NCI-H128 (cell line): Measurements from ENCODE around the gene BOC.

Source experiments
- DNase-seq: peaks from one replicate; lab custom pipeline; 2025; ENCODE audit not compliant: unreplicated experiment; lab: John Stamatoyannopoulos, UW

The BOC gene

GRCh38 chr3:113193288-113193687, 18.1 kb upstream of the BOC start:
- DNase-seq, result no peak

DNA sequence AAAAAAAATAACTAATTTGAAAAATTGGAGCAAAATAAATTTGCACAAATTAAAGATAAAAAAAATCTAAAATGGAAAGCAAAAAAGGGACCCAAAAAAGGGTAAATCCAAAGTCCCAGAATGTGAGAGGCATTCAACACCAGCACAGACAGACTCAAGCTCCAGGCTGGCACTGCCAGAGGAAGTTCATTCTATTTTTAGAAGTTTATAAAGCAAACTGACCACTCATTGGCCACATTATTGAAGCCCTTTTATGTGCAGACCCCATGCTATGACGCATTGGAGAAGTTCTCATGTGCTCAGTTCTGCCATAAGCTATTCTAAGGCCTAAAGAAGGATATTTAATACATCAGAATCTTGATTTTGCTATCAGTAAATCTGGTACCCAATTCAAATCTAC, 17.6 kb upstream of the BOC start:
- no peak for DNase-seq

- no peak for DNase-seq
Observed at GRCh38 chr3:113194823-113195401, 16.4 kb upstream of the BOC start.

GRCh38 chr3:113200351-113200750, 11.0 kb upstream of the BOC start:
- no peak for DNase-seq

DNA sequence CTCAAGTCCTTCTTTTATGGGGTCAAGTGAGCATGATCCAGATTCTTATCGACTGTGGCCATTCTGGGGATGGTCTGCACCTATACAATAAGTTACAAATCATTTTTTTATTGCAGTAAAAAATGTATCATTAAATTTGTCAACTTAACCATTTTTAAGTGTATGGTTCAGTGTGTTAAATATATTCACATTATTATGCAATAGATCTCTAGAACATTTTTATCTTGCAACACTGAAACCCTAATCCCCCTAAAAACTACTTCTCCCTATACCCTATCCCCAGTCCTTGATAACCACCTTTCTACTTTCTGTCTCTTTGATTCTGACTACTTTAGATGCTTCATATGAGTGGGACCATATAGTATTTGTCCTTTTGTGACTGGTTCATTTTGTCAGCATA, 10.4 kb upstream of the BOC start:
- no peak for DNase-seq

GRCh38 chr3:113204371-113204770, 7.0 kb upstream of the BOC start:
- DNase-seq, result no peak

GRCh38 chr3:113205481-113205880, 5.9 kb upstream of the BOC start:
- no peak for DNase-seq

DNA sequence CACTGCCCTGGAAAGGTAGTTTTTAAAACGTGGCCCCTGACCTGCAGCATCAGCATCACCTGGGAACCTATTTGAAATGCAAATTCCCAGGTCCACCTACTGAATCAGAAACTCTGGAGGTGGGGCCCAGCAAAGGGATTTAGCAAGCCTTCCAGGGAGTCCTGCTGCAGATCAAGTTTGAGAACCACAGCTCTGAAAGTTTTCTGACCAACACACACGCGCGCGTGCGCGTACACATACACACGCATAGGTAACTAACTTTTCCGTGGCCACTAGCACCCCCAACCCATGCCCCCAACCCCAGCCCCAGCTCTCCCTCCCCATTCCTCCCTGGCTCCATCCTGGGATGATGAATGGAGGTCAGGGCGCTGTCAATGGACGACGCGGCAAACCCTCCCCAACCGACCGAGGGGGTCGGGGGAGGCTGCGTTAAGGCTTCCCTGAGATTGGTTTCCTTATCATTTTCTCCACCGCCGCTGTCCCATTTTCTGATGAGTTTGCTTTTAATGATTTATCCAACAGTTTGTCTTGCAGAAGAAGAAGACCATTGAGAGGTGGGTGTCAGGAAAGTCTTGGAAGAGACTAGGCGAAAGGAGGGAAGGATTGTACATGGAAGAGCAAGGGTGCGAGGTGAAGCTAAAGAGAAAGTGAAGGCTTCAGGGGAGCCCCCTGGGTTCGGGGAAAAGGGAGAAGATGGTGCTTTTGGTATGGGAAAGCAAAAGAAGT, 590 bp upstream of the BOC start:
- DNase-seq, result no peak

DNA sequence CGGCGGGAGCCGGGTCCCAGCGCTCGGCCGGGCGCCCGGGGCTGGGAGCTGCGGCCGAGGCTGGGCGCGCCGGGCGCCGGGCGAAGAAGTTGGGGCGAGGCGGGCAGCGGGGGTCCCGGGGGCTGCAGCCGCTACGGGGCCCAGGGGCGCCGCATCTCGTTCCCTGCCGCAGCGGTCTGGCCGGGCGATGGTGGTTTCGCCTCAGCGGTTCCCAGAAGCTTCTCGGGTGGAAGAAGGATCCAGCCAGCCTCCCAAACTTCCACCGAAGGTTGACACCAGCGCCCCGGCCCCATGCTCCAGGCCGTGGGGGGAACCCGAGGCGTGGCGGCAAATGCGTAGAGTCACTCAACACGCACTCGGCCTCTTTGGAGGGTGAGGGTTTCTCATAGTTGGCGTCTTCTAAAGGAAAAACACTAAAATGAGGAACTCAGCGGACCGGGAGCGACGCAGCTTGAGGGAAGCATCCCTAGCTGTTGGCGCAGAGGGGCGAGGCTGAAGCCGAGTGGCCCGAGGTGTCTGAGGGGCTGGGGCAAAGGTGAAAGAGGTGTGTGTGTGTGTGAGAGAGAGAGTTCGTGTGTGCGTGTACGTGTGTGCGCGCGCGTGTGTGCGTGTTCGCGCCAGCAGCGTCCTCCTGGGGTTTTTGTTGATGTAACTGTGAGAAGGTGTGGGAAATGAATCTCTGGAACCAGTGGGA, 940 bp downstream of the BOC start:
- DNase-seq, result no peak

GRCh38 chr3:113212844-113213375, 1.6 kb downstream of the BOC start:
- DNase-seq, result no peak

DNA sequence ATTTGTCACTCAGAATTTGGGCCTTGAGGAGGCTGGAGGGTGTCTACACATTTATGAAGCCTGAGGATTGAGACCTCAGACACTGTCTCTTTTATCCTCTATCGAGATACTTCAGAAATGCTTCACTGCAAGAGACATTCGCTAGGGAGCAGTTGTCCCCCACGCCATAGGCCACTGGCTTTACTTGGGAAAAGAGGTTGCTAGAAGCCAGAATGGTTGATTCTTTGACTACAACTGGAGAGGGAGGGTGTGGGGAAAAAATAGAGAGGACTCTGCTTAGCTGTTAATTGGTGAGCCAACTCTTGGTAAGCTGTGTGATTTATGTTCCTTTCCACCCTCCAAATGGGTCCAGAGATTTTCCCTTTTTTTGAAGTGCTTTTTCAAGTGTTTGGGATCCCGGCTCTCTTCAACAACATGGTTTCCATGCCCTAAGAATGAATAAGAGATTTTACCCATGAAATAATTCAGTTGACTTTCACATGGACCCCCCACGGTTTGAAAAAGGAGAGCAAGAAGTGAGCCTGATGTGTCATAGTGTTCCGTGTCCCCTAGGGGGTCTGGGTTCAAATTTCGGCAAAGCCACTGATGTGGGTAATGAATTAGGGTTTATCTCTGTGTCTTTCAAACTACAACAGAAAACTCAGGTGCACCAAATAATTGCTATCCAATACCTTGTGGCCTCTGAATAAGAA, 2.7 kb downstream of the BOC start:
- DNase-seq, result peak; percentile 45

GRCh38 chr3:113214917-113215595, 3.7 kb downstream of the BOC start:
- DNase-seq, result no peak

DNA sequence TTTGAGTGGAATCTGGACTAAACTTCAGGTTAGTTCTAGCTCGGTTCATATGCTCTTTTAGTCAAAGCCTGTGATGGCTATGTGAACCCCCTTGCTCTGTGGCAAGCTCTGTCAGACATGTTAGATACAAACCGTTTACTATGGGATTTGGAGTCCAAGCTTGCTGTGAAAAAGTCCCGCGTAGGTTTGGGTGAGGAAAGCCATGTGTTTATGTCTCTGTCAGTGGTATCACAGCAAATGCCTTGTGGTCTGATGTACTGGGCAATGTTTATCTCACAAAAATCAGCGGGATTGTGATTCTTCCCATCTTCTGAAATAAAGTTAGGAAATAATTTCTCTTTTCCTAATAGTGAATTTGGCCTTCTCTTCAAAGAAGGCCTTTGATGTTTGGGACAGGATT, 5.0 kb downstream of the BOC start:
- DNase-seq, result no peak

GRCh38 chr3:113218011-113218680, 6.8 kb downstream of the BOC start:
- no peak for DNase-seq

DNA sequence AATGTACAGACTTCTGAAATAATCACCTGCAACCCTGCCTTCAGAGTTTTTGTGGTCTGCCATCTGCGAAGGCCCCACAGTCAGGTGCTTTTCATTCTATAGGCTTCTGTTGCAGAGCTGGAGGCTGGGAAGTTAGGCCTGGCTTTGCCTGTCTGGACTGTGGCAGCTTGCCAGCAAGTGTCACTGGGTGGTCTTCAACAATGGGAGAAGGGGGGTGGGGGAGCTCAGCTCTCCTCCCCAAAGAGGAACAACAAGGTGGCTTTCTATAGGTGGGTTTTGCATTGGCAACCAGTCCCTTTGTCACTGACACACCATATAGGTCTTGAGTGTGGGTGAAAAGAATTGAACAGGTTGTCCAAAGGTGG, 7.3 kb downstream of the BOC start:
- no peak for DNase-seq

DNA sequence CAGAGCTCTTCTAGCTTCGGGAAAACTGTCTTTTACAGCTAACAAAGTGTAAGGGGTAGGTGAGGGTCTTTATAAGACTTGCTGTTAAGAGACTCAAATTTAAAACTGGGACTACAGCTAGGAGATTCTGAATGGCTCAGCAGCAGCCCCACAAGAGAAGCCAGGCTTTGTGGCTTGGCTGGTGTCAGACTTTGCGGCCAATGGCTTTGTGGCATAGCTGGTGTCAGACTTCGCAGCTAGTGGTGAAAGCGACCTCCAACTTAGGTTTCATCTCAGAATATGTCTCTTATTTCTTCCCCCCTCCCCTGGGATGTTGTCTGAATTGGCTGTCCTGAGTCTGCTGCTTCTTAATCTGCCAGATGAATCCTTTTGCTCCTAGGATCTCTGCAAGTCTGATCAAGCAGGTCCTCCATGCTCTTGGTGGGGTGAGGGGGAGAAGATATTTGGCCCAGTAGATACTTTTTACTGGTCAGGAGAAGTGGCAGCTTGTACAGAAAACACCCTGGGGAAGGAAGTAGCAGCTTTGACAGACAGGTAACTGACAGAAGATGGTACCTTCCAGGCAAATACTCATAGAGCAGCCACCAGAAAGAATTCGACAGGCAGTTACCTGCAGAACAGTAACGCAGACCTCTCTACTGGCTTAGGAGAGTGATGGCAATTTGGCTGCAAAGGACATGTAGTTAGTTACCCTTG, 8.4 kb downstream of the BOC start:
- DNase-seq, result no peak

DNA sequence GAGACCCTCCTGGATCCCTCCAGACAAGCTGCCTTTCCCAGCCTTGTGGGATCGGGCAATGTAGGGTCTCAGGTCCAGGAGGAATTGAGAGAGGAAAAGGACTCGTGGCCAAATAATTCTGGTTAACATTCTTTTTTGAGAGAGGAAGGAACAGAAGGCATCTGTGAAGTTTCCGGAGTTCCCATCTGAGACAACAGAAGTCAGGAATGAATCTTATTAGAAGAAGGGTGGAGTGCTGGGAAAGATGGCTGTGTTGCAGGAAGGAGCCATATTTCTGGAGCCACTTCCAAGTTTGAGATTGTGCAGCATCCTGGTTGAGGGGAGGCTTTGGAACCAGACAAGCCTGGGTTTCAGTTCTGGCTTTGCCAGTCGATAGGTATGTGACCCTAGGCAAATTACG, 9.4 kb downstream of the BOC start:
- no peak for DNase-seq

DNA sequence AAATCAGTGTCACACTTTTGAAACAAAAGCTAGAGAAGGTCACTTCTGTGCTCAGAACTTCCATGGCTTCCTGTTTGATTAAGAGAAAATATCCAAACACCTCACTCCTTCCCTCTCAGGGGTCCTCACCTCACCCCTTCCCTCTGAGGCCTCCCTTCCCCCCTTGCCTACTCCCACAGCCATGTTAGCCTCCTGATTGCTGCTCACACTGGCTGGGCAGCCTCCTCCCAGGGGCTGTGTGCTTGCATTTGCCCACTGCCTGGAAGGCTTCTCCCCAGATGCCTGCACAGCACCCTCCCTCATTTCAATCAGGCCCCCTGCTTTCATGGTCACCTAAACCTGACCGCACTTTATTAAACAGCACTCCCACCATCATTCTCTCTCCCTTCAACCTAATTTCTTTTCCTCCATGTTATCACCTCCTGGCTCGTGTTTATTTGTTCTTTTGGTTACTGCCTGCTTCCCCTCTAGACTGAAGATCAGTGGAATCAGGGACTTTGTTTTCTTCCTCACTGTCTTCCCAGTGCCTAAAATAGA, 10.4 kb downstream of the BOC start:
- no peak for DNase-seq

GRCh38 chr3:113222451-113223086, 11.2 kb downstream of the BOC start:
- DNase-seq, result no peak
